GM18873 (cell line): Measurements from ENCODE around the gene MPDZ.

Source experiments
- ATAC-seq: cut with Tn5 transposase; IDR thresholded peaks from one replicate; pipeline ENCODE4 v1.9.1; 2021; ENCODE audit warnings: mild to moderate bottlenecking, moderate library complexity, moderate number of reproducible peaks; ENCODE audit not compliant: unreplicated experiment, low FRiP score

MPDZ gene

GRCh38 chr9:13088720-13089427 lies 190.6 kb downstream of the MPDZ start:
- no peak for ATAC-seq

DNA sequence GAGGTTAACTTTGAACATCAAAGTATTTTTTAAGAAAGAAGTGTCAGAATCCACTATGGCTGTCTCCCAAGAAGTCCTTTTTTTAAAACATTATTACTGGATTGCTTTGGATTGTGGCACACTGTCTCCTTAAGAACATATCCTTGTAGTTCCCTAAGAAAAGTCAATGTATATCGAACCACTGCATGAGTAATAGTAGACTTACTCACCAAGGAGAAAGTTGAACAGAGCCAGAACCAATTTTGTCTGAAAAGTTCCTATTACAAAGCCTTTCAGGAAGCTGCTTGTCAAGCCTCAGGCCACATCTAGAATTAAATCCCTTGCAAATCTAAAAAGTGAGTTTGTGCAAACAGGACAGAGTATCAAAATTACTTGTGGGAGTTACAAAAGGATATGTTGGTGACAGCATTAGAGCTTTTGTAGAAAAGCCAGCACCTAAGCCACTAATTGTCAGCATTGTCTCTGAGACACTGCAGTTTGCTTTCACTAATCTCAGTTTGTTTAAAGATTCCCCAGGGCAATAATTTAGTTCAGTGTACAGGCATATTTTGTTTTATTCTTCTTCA lies 195.4 kb downstream of the MPDZ start:
- no peak for ATAC-seq

DNA sequence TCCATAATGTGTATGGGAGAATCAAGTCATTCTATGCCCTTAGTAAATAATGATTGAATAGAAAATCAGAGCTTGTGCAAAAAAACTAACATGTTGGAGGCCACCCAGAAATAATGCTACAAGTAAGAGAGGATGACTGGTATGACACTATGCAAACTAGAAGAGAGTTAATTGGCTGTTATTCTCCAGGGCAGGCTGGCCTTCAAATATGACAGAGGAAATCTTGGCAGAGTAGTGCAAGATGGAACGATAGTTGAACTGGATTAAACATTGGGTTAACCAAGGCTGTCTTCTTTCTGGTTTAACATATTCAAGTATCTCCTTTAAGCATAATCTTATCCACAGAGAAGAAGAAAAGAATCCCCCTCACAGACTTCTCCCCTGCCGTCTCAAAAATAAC lies 196.1 kb downstream of the MPDZ start:
- ATAC-seq = no peak

DNA sequence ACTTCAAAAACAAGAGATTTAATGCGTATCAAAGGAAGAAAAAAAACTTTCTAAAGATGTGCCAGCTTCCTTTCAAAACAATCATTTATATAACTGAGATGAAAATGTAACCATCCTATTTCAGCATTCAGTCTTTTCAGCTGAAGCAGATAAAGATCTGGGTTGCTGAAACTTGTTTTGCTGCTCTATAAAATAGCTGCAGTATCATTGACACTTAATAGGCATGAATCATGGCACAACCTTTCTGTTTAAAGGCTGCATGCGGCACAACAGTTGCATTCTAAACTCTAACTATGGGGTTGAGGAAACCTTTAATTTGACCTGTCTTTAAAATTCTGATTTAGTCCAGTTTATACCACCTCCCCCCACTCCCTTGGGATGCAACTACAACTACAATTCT lies 196.7 kb downstream of the MPDZ start:
- no peak for ATAC-seq

DNA sequence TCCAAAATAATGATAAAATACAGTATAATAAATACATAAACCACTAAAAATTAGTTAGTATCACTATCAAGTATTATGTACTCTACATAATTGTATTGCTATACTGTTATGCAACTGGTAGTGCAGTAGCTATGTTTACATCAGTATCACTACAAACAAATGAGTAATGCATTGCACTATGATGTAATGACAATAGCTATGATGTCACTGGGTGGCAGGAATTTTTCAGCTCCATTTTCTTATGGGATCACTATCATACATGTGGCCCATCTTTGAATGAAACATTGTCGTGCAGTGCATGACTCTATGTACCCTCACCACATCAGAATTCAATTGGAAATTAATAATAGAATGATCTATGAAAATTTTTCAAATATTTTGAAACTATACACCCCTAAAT lies 201.3 kb downstream of the MPDZ start:
- no peak for ATAC-seq

GRCh38 chr9:13076616-13077015 lies 202.9 kb downstream of the MPDZ start:
- ATAC-seq = no peak

GRCh38 chr9:13071921-13072320 lies 207.6 kb downstream of the MPDZ start:
- ATAC-seq = no peak

GRCh38 chr9:13070612-13071595 lies 208.6 kb downstream of the MPDZ start:
- ATAC-seq = no peak

DNA sequence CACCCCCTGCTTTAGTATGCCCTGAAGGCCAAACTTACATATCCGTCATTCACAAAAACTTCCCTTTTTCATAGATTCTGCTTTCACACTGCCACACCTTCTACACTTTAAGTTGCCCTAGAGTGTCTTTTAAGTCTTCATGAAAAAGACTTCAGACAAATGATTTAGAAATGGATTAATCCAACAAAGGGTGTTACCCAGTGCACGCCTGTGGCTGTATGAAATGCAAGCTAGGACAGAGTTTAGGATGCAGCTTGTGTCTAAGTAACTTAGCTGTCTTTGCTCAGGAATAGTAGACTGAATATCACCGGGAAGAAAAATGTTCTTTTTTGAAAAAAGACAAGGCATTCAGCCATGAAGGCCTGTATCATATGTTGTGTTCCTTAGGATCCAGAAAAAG lies 210.0 kb downstream of the MPDZ start:
- no peak for ATAC-seq

GRCh38 chr9:13064676-13065075 lies 214.8 kb downstream of the MPDZ start:
- no peak for ATAC-seq

- ATAC-seq = no peak
These were observed 215.5 kb downstream of the MPDZ start for GRCh38 chr9:13063880-13064459.

GRCh38 chr9:13061390-13061789 lies 218.1 kb downstream of the MPDZ start:
- no peak for ATAC-seq
